ENCODE measurements around the gene SMPDL3B. TPM values are rescaled to one million over a fixed set of nuclear protein-coding genes. Genes with fewer than 3 reads are reported as not detected.
A peak's percentile ranks its signal among the peaks of the same experiment; 100 is the strongest.
"Not testable (repeated sequence)": the region's sequence is repeated elsewhere in the genome, so short reads cannot be mapped to it uniquely, and the experiment has no call there.

The SMPDL3B gene
- total and polyA plus RNA-seq, 5 experiments from 2014 or later, result 0.16 TPM; not detected in 4

DNA sequence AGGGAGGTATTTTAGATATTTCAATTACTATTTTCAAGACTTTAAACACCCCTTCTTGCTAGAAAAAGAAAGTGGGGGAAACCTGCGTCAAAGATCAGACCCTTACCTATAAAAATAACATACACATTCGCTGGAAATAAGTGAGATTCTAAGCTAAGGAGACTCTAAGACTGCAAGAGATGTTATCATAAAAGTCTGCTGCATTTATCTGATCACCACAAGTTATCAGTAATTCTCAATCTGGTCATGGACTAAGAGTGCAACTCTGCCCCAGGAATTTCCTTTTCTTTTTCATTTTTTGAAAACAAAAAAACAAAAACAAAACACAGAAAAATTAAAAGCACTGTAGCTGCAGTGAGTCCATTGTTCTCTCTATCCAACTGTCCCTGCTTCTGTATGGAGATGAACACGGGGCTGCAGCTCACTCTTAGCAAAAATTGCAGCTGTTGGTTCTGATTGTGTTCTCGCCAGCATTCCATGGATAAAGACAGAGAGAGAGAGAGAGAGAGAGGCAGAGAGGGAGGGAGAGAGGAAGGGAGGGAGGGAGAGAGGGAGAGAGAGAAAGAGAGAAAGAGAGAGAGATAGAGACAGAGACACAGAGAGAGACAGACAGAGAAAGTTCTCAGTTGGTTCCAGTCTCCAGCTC is 39.1 kb downstream of the SMPDL3B start:
- H3K27ac Mint-ChIP-seq, result peak overlapping the region in 3 of 10 donors; percentile 12 to 79 (median 74)
- POLR2A ChIA-PET, result interaction anchor here (0.6 kb wide), 1 partner anchor 10 kb away, joined by 8 read pairs; no protein-coding TSS in a partner anchor

DNA sequence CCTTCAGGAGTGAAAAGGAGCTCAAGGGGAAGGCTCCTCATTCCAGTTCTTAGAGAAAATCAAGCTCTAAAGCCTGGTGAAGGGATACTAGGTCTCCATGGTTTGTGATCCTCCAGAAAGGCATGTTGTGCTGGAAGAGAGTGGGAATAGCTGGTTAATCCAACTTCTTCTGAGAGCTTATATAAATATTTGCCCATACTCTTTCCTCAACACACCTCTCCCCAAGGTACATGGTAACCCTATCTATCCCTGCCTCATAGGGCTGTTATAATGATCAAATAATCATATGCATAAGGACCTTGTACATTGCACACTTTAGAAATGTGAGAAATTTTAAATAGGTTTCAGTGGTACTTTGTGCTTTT is 39.6 kb downstream of the SMPDL3B start:
- Mint-ChIP-seq H3K4me1 (peaks cover 0 to 6% (median 2%) of the 10 kb centered on the region in 4 donors), H3K4me3 (no peak overlapping the region), H3K36me3 (peaks cover 0 to 41% (median 2%) of the 10 kb centered on the region in 3 donors), H3K9me3 (no peaks in the 10 kb centered on the region), H3K27me3 (no peaks in the 10 kb centered on the region), H3K27ac (no peak overlapping the region)
- POLR2A ChIA-PET, result no interaction called here
- no peak for DNase-seq
- ATAC-seq, result no peak

More for the DNA sequence above, 39.1 kb downstream of the SMPDL3B start:
- DNase-seq (no peak), ATAC-seq (no peak)
- H3K36me3 Mint-ChIP-seq, result peaks cover 0 to 43% (median 2%) of the 10 kb centered on the region in 3 donors
- H3K4me1 Mint-ChIP-seq, result peaks cover 0 to 7% (median 4%) of the 10 kb centered on the region in 4 donors
- no peaks in the 10 kb centered on the region for H3K27me3 Mint-ChIP-seq
- no peak overlapping the region for H3K4me3 Mint-ChIP-seq
- no peaks in the 10 kb centered on the region for H3K9me3 Mint-ChIP-seq

GRCh38 chr1:27979151-27979858 is 44.5 kb downstream of the SMPDL3B start:
- POLR2A ChIA-PET, result interaction anchor here (0.6 to 2.9 kb wide), 4 partner anchors 20 to 124 kb away, joined by 4 to 13 read pairs (median 5); partner anchors contain the start of gene XKR8
- H3K9me3 Mint-ChIP-seq, result no peaks in the 10 kb centered on the region
- H3K27ac Mint-ChIP-seq, result no peak overlapping the region
- H3K36me3 Mint-ChIP-seq, result peaks cover 0 to 25% (median 0%) of the 10 kb centered on the region in 3 donors
- DNase-seq (peak in 3 of 10 donors; percentile 45 to 63 (median 59)), ATAC-seq (peak; percentile 70 to 77)
- H3K4me3 Mint-ChIP-seq, result no peak overlapping the region
- no peaks in the 10 kb centered on the region for H3K4me1 Mint-ChIP-seq
- H3K27me3 Mint-ChIP-seq, result no peaks in the 10 kb centered on the region

DNA sequence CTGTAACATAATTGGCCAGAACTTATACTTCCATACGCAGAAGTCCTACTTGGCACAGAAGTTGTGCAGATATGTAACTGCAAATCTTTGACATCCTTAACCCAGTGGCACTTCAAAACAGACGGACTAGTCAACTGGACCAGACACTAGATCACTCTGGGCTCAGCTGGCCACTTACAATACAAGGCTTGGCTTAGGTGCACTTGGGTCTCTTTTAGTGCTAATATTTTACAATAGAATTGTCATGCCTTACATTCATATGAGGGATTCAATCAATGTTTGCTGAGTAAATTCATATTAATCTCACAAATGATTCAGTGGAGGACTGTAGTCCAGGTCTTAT is 45.0 kb downstream of the SMPDL3B start:
- POLR2A ChIA-PET, result interaction anchor here (1.1 to 2.9 kb wide), 3 partner anchors 20 to 122 kb away, joined by 4 to 13 read pairs (median 5); partner anchors contain the start of gene XKR8
- Mint-ChIP-seq H3K4me1 (no peaks in the 10 kb centered on the region), H3K9me3 (no peaks in the 10 kb centered on the region), H3K27ac (no peak overlapping the region), H3K4me3 (no peak overlapping the region), H3K36me3 (peaks cover 0 to 24% (median 0%) of the 10 kb centered on the region in 3 donors), H3K27me3 (no peaks in the 10 kb centered on the region)
- ATAC-seq (no peak), DNase-seq (no peak)

DNA sequence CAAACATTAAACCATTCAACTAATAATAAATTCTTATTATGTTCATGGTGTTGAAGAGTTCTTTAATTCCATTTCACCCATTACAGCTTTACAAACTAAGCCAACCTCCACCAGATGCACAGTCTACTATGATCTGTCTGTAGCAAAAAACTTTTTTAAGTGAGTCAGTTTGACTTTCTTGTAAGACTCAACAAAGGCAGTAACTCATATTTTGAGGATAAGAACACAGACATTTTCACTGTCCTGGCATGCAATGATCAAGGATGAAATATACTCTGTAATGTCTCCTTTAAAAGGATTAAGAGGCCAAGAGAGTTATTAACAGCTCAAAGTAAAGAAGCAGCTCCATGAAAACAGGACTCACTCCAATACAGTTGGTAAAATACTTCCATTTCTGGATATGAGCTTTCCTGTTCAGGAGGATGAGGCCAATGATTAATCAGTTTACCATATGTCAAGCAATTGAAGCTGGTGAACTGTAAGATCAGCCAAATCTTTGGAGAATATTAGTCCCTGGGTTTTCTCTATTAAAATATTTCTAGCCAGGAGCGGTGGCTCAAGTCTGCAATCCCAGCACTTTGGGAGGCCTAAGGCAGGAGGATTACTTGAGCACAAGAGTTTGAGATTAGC is 45.5 kb downstream of the SMPDL3B start:
- Mint-ChIP-seq H3K36me3 (peaks cover 0 to 29% (median 0%) of the 10 kb centered on the region in 3 donors), H3K27ac (peak overlapping the region in 3 of 10 donors; percentile 33 to 86 (median 75)), H3K4me1 (no peaks in the 10 kb centered on the region), H3K9me3 (no peaks in the 10 kb centered on the region), H3K27me3 (no peaks in the 10 kb centered on the region), H3K4me3 (no peak overlapping the region)
- POLR2A ChIA-PET, result interaction anchor here (1.1 to 2.9 kb wide), 3 partner anchors 21 to 123 kb away, joined by 4 to 13 read pairs (median 5); partner anchors contain the start of gene XKR8
- DNase-seq, result no peak
- ATAC-seq, result no peak

- Mint-ChIP-seq H3K27ac (peak overlapping the region in 3 of 10 donors; percentile 34 to 75 (median 60)), H3K36me3 (peaks cover 0 to 32% (median 0%) of the 10 kb centered on the region in 3 donors), H3K4me1 (no peaks in the 10 kb centered on the region), H3K9me3 (no peaks in the 10 kb centered on the region), H3K27me3 (no peaks in the 10 kb centered on the region), H3K4me3 (no peak overlapping the region)
- POLR2A ChIA-PET, result interaction anchor here (2.9 kb wide), 1 partner anchor 123 kb away, joined by 13 read pairs; no protein-coding TSS in a partner anchor
- no peak for ATAC-seq
- no peak for DNase-seq
These were observed 46.3 kb downstream of the SMPDL3B start for GRCh38 chr1:27981145-27981544.

GRCh38 chr1:27990920-27991537 is 56.2 kb downstream of the SMPDL3B start:
- peaks cover 8 to 35% (median 22%) of the 10 kb centered on the region in 4 donors for H3K4me1 Mint-ChIP-seq
- DNase-seq (no peak), ATAC-seq (no peak)
- H3K9me3 Mint-ChIP-seq, result no peaks in the 10 kb centered on the region
- H3K27ac Mint-ChIP-seq, result peak overlapping the region in 5 of 10 donors; percentile 37 to 90 (median 86)
- peaks cover 0 to 67% (median 25%) of the 10 kb centered on the region in 3 donors for H3K36me3 Mint-ChIP-seq
- H3K4me3 Mint-ChIP-seq, result peak overlapping the region in 1 of 10 donors; percentile 8
- POLR2A ChIA-PET, result interaction anchor here (0.6 kb wide), 1 partner anchor 167 kb away, joined by 3 read pairs; no protein-coding TSS in a partner anchor
- H3K27me3 Mint-ChIP-seq, result no peaks in the 10 kb centered on the region

GRCh38 chr1:27992276-27992675 is 57.5 kb downstream of the SMPDL3B start:
- Mint-ChIP-seq H3K27ac (peak overlapping the region; percentile 83 to 94 (median 92)), H3K4me1 (peaks cover 8 to 31% (median 24%) of the 10 kb centered on the region in 4 donors), H3K27me3 (no peaks in the 10 kb centered on the region), H3K4me3 (peak overlapping the region in 8 of 10 donors; percentile 5 to 55 (median 36)), H3K36me3 (peaks cover 0 to 74% (median 27%) of the 10 kb centered on the region in 3 donors), H3K9me3 (no peaks in the 10 kb centered on the region)
- POLR2A ChIA-PET, result interaction anchor here (0.5 to 1.8 kb wide), 9 partner anchors 32 to 589 kb away, joined by 3 to 9 read pairs (median 3); partner anchors contain the start of genes EYA3 and FAM76A
- DNase-seq, result peak; percentile 17 to 65 (median 49)
- ATAC-seq, result peak; percentile 99 to 100

DNA sequence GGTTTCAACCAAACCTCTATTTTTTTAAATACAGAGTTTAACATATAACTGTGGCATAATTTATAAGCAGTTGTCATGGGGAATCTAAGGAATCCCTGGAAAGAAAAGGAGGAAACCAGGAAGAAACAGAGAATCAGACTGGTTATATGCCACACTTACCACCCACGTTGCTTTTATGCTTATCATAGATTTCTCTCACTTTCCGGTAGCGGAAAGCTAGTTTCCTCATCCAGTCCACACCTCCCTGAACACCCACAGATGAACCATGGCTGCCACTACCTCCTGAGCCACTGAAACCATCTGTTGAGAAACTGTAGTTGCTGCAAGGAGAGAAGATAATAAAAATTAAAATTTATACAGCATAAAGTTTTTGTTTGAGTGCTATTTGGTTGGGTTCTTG is 58.4 kb downstream of the SMPDL3B start:
- H3K36me3 Mint-ChIP-seq, result peaks cover 2 to 74% (median 24%) of the 10 kb centered on the region in 3 donors
- H3K4me3 Mint-ChIP-seq, result peak overlapping the region in 2 of 10 donors; percentile 46 to 75

DNA sequence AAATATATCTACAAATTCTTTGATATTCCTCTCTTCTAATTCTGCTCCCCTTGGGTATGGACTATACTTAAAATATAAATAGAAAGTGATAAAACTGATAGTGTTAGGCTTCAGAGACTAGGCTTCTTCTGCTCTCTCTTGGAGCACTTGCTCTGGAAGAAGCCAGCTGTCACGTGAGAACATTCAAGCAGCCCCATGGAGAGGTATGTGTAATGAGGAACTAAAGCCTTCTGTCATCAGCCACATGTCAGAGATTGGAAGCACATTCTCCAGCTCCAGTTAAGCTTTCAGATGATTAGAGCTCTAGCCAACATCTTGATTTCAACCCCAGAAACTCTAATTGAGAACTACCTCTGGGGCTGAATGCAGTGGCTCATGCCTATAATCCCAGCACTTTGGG is 59.3 kb downstream of the SMPDL3B start:
- Mint-ChIP-seq H3K9me3 (no peaks in the 10 kb centered on the region), H3K4me3 (no peak overlapping the region), H3K27me3 (no peaks in the 10 kb centered on the region), H3K27ac (peak overlapping the region in 6 of 10 donors; percentile 14 to 90 (median 48)), H3K36me3 (peaks cover 4 to 73% (median 24%) of the 10 kb centered on the region in 3 donors), H3K4me1 (peaks cover 8 to 31% (median 24%) of the 10 kb centered on the region in 4 donors)
- ATAC-seq (no peak), DNase-seq (no peak)
- POLR2A ChIA-PET, result no interaction called here

More for the DNA sequence above, 58.4 kb downstream of the SMPDL3B start:
- DNase-seq (no peak), ATAC-seq (no peak)
- H3K9me3 Mint-ChIP-seq, result no peaks in the 10 kb centered on the region
- peak overlapping the region; percentile 83 to 94 (median 92) for H3K27ac Mint-ChIP-seq
- POLR2A ChIA-PET, result interaction anchor here (0.5 to 1.8 kb wide), 6 partner anchors 53 to 588 kb away, joined by 3 to 9 read pairs (median 4); partner anchors contain the start of genes EYA3 and FAM76A
- peaks cover 8 to 31% (median 24%) of the 10 kb centered on the region in 4 donors for H3K4me1 Mint-ChIP-seq
- H3K27me3 Mint-ChIP-seq, result no peaks in the 10 kb centered on the region

DNA sequence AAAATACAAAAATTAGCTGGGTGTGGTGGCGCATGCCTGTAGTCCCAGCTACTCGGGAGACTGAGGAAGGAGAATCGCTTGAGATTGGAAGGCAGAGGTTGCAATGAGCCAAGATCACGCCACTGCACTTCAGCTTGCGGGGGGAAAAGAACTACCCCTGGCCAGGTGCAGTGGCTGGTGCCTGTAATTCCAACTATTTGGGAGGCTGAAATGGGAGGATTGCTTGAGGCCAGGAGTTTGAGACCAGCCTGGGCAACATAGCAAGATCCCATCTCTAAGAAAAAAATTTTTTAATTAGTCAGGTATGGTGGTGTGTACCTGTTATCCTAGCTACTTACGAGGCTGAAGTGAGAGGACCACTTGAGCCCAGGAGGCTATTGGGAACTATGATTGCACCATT is 59.7 kb downstream of the SMPDL3B start:
- Mint-ChIP-seq H3K36me3 (peaks cover 4 to 73% (median 27%) of the 10 kb centered on the region in 3 donors), H3K27ac (peak overlapping the region in 3 of 10 donors; percentile 14 to 90 (median 80)), H3K4me1 (peaks cover 8 to 31% (median 24%) of the 10 kb centered on the region in 4 donors)
- H3K4me3 Mint-ChIP-seq, H3K27me3 Mint-ChIP-seq, ATAC-seq, DNase-seq, H3K9me3 Mint-ChIP-seq, POLR2A ChIA-PET: not testable (repeated sequence)

GRCh38 chr1:27999055-27999454 is 64.3 kb downstream of the SMPDL3B start:
- Mint-ChIP-seq H3K4me1 (peaks cover 0 to 4% (median 0%) of the 10 kb centered on the region in 4 donors), H3K4me3 (no peak overlapping the region), H3K36me3 (peaks cover 9 to 70% (median 19%) of the 10 kb centered on the region in 3 donors), H3K27me3 (no peaks in the 10 kb centered on the region), H3K9me3 (no peaks in the 10 kb centered on the region), H3K27ac (peak overlapping the region in 1 of 10 donors; percentile 76)
- POLR2A ChIA-PET, result no interaction called here
- DNase-seq (no peak), ATAC-seq (no peak)

Measured in naive thymus-derived CD8-positive, alpha-beta T cell (primary cell).